ENCODE measurements around the gene PDLIM7. TPM values are rescaled to one million over a fixed set of nuclear protein-coding genes. Genes with fewer than 3 reads are reported as not detected.

Gene PDLIM7
- total RNA-seq, 2 donors from 2014 or later: 34.9 to 38.8 TPM

- Mint-ChIP-seq H3K27me3 (no peaks in the 10 kb centered on the region), H3K4me3 (no peak overlapping the region), H3K9me3 (no peaks in the 10 kb centered on the region), H3K4me1 (peaks cover 5% of the 10 kb centered on the region), H3K36me3 (ENCODE audit: low read depth) (no peaks in the 10 kb centered on the region), H3K27ac (no peak overlapping the region)
- no peak for ATAC-seq (replicated peaks)
These were observed 38.5 kb downstream of the PDLIM7 start for GRCh38 chr5:177458912-177459350.

DNA sequence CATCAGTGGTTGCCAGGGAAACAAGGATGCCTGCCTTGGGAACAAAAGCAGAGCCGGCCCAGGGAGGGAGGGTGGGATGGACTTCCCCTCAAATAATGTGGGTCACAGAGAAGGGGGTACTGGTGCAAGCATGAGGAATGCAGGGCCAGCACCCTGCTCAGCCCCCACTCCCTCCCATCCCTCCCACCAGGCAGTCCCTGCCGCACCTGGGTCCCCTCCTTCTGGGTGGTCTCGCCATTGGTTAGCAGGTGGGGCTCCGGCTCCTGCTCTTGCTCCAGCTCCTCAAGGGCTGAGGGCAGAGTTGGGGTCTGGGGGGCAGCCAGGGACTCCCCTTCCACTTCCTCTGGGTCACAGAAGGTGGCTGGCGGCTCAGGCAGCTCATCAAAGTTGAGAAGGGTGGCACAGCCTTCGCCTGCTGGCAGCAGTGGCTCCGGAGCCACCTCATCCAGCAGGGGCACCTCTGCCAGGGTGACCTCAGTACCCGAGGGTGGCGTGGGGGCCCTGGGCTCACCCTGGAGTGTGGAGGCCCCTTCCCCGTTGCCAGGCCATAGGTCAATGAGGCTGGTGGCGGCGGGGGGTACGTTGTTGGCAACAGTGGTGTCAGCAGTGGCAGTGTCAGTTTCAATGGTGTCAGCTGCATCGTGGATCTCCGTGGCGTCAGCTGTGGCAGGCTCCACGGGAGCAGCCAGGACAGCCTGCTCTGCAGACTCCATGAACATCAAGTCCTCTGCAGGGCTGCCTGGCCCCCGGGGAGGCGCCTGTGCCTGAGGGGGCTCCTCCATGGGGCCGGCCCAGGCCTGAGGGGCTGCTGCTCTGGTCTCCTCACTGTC lies 39.3 kb downstream of the PDLIM7 start:
- no peaks in the 10 kb centered on the region for H3K27me3 Mint-ChIP-seq
- no peaks in the 10 kb centered on the region for H3K9me3 Mint-ChIP-seq
- H3K27ac Mint-ChIP-seq: no peak overlapping the region
- no peaks in the 10 kb centered on the region for H3K36me3 Mint-ChIP-seq (ENCODE audit: low read depth)
- peaks cover 5% of the 10 kb centered on the region for H3K4me1 Mint-ChIP-seq
- ATAC-seq (replicated peaks): no peak
- H3K4me3 Mint-ChIP-seq: no peak overlapping the region

- H3K27me3 Mint-ChIP-seq: no peaks in the 10 kb centered on the region
- H3K36me3 Mint-ChIP-seq (ENCODE audit: low read depth): no peaks in the 10 kb centered on the region
- peaks cover 5% of the 10 kb centered on the region for H3K4me1 Mint-ChIP-seq
- H3K4me3 Mint-ChIP-seq: peak overlapping the region; percentile 66
- ATAC-seq (replicated peaks): peak; percentile 33
- H3K27ac Mint-ChIP-seq: no peak overlapping the region
- H3K9me3 Mint-ChIP-seq: no peaks in the 10 kb centered on the region
These were observed 40.2 kb downstream of the PDLIM7 start for GRCh38 chr5:177456976-177457851.

GRCh38 chr5:177456591-177456964 lies 40.8 kb downstream of the PDLIM7 start:
- ATAC-seq (replicated peaks): no peak
- Mint-ChIP-seq H3K27me3 (no peaks in the 10 kb centered on the region), H3K4me3 (peak overlapping the region; percentile 66), H3K4me1 (peaks cover 4% of the 10 kb centered on the region), H3K9me3 (no peaks in the 10 kb centered on the region), H3K27ac (peak overlapping the region; percentile 69), H3K36me3 (ENCODE audit: low read depth) (no peaks in the 10 kb centered on the region)

DNA sequence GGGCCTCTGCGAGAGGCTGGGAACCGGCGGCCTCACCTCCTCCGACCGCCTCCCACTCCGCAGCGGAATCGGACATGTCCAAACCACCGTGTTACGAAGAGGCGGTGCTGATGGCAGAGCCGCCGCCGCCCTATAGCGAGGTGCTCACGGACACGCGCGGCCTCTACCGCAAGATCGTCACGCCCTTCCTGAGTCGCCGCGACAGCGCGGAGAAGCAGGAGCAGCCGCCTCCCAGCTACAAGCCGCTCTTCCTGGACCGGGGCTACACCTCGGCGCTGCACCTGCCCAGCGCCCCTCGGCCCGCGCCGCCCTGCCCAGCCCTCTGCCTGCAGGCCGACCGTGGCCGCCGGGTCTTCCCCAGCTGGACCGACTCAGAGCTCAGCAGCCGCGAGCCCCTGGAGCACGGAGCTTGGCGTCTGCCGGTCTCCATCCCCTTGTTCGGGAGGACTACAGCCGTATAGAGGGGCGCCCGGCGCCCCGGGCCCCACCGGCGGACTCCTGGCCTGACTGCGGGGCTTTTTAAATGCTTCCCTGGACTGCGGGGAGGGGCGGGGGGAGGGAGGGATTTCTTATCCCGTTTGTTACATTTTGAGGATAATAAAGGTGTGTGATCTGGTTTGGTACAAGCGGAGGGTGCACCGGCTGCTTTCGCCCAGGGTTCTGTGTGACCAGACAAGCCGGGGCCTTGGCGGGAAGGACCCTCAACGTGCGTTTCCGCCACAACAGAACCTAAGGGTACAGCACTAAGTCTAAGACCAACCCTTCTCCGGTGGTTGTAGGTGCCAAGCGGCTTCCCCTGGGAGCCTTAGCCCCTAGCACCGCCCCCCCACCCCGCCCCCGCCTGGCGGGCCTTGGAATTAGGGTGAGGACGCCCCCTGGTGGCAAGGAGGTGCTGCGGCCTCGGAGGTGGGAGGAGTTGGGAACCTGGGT lies 41.5 kb downstream of the PDLIM7 start:
- ATAC-seq (replicated peaks): peak; percentile 44
- no peaks in the 10 kb centered on the region for H3K9me3 Mint-ChIP-seq
- H3K4me1 Mint-ChIP-seq: no peaks in the 10 kb centered on the region
- H3K27me3 Mint-ChIP-seq: no peaks in the 10 kb centered on the region
- peak overlapping the region; percentile 69 for H3K27ac Mint-ChIP-seq
- peak overlapping the region; percentile 66 for H3K4me3 Mint-ChIP-seq
- no peaks in the 10 kb centered on the region for H3K36me3 Mint-ChIP-seq (ENCODE audit: low read depth)

DNA sequence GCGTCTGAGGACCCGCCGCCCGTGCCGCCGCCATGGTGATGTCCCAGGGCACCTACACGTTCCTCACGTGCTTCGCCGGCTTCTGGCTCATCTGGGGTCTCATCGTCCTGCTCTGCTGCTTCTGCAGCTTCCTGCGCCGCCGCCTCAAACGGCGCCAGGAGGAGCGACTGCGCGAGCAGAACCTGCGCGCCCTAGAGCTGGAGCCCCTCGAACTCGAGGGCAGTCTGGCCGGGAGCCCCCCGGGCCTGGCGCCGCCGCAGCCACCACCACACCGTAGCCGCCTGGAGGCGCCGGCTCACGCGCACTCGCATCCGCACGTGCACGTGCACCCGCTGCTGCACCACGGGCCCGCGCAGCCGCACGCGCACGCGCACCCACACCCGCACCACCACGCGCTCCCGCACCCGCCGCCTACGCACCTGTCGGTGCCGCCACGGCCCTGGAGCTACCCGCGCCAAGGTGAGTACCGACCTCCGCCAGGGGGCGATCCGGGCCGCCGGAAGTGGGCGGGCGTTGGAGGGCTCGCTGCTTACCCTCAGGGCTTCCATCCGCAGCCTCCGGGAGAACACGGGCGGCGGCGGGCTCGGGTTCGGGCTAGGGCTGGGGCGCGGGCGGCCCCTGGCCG lies 42.3 kb downstream of the PDLIM7 start:
- no peaks in the 10 kb centered on the region for H3K27me3 Mint-ChIP-seq
- no peak overlapping the region for H3K27ac Mint-ChIP-seq
- no peaks in the 10 kb centered on the region for H3K9me3 Mint-ChIP-seq
- H3K4me1 Mint-ChIP-seq: no peaks in the 10 kb centered on the region
- ATAC-seq (replicated peaks): peak; percentile 65
- H3K36me3 Mint-ChIP-seq (ENCODE audit: low read depth): no peaks in the 10 kb centered on the region
- peak overlapping the region; percentile 66 for H3K4me3 Mint-ChIP-seq

GRCh38 chr5:177454397-177455035 lies 42.9 kb downstream of the PDLIM7 start:
- peak overlapping the region; percentile 76 for H3K4me3 Mint-ChIP-seq
- H3K4me1 Mint-ChIP-seq: no peaks in the 10 kb centered on the region
- no peak overlapping the region for H3K27ac Mint-ChIP-seq

GRCh38 chr5:177453852-177454396 lies 43.5 kb downstream of the PDLIM7 start:
- no peaks in the 10 kb centered on the region for H3K4me1 Mint-ChIP-seq
- peak overlapping the region; percentile 76 for H3K27ac Mint-ChIP-seq
- H3K4me3 Mint-ChIP-seq: peak overlapping the region; percentile 76
- H3K9me3 Mint-ChIP-seq: no peaks in the 10 kb centered on the region
- no peaks in the 10 kb centered on the region for H3K27me3 Mint-ChIP-seq
- no peak for ATAC-seq (replicated peaks)
- H3K36me3 Mint-ChIP-seq (ENCODE audit: low read depth): no peaks in the 10 kb centered on the region

More at GRCh38 chr5:177454397-177455035, 42.9 kb downstream of the PDLIM7 start:
- peak; percentile 67 for ATAC-seq (replicated peaks)
- Mint-ChIP-seq H3K9me3 (no peaks in the 10 kb centered on the region), H3K27me3 (no peaks in the 10 kb centered on the region), H3K36me3 (ENCODE audit: low read depth) (no peaks in the 10 kb centered on the region)

DNA sequence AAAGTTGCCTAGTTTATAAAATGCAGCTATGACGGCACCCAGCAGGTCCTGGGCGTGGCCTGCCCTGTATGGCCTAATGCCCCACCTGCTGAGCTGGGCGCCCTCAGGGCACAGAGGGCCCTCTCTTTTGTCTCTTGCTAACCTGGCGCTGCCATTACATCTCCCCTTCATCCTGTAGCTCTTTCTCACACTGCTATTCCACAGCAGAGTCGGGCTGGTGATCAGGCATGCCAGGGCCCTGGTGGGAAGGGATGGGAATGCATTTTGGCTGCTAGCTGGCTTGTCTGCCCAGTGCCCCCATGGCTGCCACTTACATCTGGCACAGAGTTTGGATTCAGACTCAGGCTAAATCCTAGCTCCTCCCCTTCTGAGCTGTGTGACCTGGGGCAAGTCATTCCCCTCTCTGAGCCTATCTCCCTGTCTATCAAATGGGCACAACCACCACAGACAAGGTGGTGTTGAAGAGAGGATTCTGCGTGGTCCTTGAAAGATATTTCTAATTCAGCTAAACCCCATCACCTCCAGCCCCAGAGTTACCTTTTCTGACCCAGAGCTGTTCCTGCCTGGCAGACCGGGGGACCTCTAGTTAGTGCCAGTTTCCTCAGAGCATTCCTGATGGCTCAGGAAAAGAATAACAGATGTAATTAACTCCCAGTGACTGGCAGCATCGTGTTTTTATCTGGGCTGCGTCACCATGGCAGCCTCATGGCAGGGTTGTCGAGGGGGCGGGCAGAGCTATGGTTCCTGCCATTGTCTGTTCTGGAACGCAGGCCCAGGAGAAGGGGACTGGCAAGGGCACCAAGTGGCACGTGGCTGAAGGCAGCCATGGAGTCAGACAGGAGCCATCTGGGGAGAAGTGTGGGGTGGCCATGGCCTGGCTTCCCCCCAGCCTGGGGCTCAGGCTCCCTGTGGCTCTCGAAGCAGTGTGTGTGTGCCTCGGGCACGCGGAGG lies 44.4 kb downstream of the PDLIM7 start:
- ATAC-seq (replicated peaks): no peak
- Mint-ChIP-seq H3K36me3 (ENCODE audit: low read depth) (peaks cover 6% of the 10 kb centered on the region), H3K4me3 (peak overlapping the region; percentile 76), H3K27ac (no peak overlapping the region), H3K9me3 (no peaks in the 10 kb centered on the region), H3K27me3 (no peaks in the 10 kb centered on the region), H3K4me1 (peaks cover 8% of the 10 kb centered on the region)

DNA sequence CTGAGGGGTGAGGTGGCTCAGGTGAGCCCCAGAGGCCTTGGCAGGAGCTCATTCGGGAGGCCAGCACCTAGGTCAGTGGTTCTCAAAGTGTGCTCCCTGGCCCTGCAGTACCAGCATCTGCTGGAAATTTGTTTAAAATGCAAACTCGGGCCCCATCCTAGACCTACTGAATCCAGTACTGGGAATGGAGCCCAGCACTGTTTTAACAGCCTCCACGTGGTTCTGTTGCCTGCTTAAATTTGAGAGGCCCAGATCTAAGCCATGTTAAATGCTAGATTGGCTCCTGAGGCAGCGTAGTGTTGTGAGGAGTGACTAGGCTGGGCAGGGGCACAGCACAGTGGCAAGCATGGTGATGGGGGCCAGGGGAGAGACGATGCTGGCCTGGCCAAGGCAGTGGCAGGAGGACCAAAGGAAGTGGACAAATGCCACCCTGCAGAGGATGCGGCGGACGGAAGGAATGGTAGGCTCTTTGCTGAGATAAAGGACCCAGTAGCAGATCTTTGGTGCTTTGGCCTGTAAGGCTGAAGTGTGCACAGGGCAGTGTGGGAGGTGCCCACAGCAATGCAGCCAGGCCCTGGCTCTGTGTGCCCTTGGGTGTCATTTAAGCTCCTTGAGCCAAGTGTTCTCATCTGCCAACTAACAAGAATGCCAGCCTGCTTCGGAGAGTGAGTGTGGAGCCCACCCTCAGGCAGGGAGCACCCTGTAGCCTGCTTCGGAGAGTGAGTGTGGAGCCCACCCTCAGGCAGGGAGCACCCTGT lies 46.6 kb downstream of the PDLIM7 start:
- H3K36me3 Mint-ChIP-seq (ENCODE audit: low read depth): peaks cover 11% of the 10 kb centered on the region

GRCh38 chr5:177449140-177450061 lies 48.0 kb downstream of the PDLIM7 start:
- no peak overlapping the region for H3K27ac Mint-ChIP-seq

More for the DNA sequence above, 46.6 kb downstream of the PDLIM7 start:
- Mint-ChIP-seq H3K27me3 (no peaks in the 10 kb centered on the region), H3K27ac (no peak overlapping the region), H3K4me1 (peaks cover 15% of the 10 kb centered on the region), H3K4me3 (no peak overlapping the region), H3K9me3 (no peaks in the 10 kb centered on the region)
- ATAC-seq (replicated peaks): no peak

More at GRCh38 chr5:177449140-177450061, 48.0 kb downstream of the PDLIM7 start:
- Mint-ChIP-seq H3K27me3 (no peaks in the 10 kb centered on the region), H3K9me3 (no peaks in the 10 kb centered on the region), H3K4me1 (peaks cover 27% of the 10 kb centered on the region), H3K36me3 (ENCODE audit: low read depth) (peaks cover 16% of the 10 kb centered on the region), H3K4me3 (no peak overlapping the region)
- ATAC-seq (replicated peaks): no peak
